Stimulated activated CD4-positive, alpha-beta T cell treated with anti-CD3 and anti-CD28 coated beads, Interleukin-12 subunit alpha, Interleukin-12 subunit beta, amount 100 ng/mL, for 48 hours (primary cell): Measurements from ENCODE around the gene AGBL4.

Experiments used
- DNase-seq, 3 donors: peaks; one replicate each; pipeline ENCODE4 v3.0.0-alpha.2; 2020; ENCODE audit warnings: low read depth in 2 of 3, low spot score in 1 of 3

AGBL4 gene

DNA sequence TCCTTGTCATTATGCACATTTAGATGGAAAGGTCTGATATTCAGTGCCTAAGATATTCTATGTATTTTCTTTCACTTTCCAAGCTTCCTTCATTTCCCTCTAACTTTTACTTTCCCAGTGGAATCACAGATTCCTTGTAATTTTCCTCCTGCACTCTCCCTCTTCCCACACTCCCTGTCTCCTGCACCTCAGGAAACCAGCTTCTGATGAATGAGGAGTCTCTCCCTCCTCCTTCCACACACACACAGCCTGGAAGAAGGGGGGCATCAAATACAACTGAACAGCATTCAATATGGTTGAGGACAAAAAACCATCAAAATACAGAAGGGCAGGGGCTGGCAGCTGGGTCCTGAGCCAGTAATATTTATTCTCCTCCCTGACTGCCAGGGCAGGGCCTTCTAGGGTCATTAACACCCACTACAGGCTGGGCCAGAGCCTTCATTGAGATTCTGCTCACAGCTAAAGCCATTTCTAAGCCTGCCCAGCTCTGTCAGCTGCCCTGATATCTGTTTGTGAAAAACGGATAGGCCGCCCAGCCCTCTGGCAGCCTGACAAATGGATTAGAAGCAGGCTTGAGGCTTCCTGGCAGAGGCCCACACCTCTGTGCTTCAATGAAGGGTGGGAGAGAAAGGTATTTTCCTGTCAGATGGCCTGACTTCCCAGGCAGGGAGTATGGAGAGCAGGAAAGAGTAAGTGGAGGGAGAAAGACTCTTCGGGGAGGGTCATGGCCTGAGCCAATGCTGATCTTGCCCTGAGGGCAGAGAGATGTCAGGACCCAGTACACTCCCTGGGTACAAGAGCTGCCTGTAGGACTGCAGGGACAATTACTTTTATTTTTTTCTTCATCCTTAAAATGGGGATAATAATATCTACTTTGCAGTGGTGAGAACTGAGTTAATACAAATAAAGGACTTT is 1412.9 kb downstream of the AGBL4 start:
- no peak for DNase-seq

DNA sequence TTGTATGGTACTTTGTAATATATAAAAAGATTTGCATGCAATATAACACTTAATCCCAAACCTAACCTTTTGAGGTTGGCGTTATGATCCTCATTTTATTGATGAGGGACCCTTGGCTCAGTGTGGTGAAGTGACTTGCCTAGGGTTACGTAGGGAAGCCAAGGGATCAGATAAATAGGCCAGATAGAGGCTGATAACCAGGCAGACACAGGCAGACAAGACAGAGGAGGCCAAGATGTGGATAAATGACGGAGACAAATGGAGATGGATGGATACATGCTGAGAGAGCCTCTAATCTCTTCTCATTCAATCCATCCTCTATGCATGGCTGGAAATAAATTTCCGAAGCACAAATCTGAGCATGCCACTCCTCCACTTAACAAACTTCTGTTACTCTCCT is 1414.9 kb downstream of the AGBL4 start:
- DNase-seq: no peak

DNA sequence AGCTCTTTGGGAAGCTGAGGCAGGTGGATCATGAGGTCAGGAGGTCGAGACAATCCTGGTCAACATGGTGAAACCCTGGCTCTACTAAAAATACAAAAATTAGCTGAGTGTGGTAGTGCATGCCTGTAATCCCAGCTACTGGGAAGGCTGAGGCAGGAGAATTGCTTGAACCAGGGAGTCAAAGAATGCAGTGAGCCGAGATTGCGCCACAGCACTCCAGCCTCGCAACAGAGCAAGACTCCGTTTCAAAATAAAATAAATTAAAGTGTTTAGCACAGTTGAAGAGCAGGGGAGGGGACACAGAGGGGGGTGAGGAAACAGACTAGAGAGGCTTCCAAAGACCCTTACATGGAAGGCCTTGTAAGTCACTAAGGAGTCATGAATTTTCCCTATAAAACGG is 1420.5 kb downstream of the AGBL4 start:
- no peak for DNase-seq

DNA sequence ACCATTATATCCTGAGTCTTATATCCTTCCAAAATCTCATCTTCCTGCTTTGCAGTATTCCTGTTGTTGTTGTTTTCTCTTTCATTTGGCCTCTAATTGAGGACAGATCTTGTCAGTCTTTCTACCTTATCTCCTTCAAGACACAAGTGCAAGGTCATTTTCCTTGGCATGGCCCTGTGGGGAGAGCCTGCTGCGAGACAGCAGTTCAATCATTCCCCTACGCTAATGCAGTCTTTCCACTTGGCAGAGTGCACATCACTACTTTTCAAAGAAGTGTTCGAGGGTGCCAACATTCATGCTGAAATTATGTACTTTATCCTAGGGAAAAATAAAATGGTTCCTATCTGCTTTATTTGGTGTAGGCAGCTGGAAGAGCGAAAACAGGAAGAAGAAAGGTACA is 1421.4 kb downstream of the AGBL4 start:
- no peak for DNase-seq

DNA sequence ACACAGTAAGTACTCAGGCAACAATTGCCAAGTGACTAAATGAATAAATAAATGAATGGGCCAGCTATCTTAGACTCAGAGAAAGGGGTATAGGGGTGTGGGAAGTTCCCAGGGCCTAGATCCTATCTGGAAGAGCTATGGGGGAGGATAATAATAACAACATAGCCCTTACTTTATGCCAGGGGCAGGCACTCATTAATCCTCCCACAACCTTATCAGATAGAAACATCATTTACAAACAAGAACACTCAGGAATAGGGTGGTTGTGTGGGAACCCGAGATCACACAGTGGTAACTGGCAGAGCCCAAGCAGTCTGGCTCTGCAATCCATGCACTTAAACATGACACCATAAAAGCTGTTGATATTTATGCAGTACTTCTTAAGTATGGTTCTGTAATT is 1423.6 kb downstream of the AGBL4 start:
- DNase-seq: no peak

DNA sequence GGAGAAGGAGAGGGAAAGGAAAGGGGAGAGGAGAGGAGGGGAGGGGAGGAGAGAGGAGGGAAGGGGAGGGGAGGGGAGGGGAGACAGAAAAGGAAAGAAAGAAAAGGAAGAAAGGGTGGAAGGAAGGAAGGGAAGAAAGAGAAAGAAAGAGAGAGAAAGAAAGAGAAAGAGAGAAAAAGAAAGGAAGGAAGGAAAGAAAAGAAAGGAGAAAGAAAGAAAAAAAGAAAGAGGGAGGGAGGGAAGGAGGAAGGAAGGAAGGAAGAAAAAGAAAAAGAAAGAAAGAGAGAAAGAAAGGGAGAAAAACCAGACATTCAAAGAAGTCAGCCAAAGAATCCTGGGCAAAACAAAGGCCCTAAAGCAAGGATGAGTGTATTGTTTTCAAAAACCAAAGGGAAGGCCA is 1426.1 kb downstream of the AGBL4 start:
- DNase-seq: no peak

DNA sequence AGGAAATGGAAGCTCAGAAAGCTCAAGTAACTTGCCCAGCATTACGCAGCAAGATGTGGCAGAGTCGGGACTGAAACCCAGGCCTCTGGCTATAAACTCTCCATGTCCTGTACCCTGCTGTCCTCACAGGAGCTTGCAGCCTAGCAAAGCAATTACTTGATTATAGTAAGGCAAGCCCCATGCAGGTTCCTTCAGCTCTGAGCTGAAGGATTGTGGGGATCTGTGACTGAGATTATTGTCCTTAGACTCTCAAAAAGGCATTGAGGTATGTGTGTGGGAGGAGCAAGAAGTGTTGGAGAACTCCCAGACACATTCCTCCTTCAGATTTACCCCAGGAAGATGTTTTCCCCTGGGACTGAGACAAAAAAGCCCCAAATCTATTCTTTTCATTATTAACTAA is 1427.7 kb downstream of the AGBL4 start:
- DNase-seq: no peak

DNA sequence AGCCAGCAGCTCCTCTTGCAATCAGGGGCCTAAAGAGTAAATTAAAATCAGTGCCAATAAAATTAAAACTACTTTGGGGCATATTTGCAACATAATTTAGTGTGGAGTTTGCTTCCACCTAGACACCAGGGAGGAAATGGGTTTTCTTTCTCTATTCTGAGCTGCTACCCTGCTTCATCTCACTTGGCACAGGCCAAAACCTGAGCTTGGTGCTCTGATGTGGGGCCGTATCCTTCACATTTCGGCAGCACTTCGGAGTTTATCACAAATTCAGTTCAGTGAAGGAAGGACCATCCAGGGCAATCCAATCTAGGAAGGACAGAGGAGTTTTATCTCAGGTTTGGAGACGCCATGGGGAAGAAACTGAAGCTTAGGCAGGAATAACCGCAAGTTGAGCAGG is 1428.1 kb downstream of the AGBL4 start:
- DNase-seq: no peak

DNA sequence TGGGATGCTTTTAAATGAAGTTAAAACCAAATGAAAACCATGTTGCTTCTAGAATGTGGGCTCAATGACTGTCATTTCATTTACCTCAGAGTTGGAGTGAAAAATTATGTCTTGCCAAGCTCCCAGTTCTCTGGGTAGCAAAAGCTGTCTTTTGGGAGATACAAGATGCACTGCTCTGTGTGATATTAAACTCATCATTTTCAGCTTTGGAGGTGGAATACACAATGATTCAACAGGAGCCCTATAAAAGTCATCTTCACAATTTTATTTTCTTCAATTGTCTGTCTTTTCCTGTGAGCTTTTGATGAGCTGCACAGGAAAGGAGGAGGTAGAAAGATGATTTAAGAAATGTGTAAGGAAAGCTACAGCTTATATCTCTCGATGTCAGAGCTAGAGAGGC is 1431.4 kb downstream of the AGBL4 start:
- DNase-seq: no peak

DNA sequence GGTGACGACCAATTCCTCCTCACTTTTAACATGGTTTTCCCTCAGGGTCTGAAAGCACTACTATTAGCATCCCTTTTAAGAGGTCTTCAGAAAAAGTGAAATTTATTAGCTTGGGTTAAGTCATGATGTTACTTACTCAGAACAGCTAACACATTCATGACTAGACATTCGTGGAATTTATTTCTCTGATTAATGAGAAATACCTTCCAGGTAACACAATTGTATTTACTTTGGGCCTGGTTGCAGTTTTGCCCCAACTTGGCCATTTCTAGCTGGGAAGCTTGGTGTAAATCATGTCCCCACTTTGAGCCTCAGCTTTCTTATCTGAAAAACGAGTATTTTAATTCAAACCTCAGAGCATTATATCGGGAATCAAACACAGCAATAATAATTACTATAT is 1432.6 kb downstream of the AGBL4 start:
- no peak for DNase-seq

DNA sequence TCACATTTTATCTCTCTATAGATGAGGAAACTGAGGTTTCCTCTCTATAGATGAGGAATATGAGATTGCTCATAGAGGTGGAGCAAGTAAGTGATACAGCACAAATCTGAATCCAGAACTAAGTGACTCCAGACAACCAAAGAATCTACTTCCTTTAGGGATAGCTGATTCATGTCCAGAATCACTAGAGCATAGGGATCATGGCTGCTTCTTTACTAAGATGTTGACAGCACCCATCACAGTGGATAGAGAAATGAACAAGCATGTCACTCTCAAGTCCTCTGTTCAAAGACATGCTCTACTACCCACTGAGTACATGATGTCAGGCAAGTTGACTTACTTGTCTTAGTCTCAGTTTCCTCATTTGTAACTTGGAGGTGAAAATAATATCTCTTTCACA is 1435.7 kb downstream of the AGBL4 start:
- no peak for DNase-seq

DNA sequence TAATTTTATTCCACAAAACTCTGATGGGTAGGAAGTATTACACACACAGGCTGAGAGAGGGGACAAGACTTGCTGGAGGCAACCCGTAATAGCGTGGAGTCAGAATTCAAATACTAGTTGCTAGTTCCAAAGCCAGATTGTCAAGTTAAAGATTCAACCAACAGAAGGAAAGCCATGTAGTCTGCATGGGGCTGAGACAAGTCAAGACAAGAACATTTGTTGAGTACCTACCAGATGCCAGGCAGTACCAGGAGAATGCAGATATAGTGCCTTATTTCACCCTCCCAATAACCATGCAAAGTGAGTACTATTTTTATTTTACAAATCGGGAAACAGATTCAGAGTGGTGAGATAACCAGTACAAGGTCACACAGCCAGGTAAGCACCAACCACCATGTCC is 1441.3 kb downstream of the AGBL4 start:
- no peak for DNase-seq

DNA sequence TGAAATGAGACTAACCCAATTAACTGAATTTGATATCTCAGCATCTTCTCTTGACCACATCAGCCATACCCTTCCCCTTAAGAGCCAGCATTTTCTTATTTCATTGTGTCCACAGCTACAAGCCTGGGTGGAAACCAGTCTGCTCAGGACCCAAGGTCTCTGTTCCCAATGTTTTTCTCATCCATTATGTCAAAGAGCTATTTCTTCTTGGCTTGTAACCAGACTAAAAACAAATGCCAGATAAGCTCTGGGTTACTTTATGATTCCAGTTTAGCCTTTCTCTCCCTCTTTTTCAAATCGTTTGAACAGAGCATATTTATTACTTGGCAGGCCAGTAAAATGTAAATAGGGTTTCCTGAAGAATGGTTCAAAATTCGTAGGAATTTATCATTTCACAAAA is 1442.5 kb downstream of the AGBL4 start:
- no peak for DNase-seq

DNA sequence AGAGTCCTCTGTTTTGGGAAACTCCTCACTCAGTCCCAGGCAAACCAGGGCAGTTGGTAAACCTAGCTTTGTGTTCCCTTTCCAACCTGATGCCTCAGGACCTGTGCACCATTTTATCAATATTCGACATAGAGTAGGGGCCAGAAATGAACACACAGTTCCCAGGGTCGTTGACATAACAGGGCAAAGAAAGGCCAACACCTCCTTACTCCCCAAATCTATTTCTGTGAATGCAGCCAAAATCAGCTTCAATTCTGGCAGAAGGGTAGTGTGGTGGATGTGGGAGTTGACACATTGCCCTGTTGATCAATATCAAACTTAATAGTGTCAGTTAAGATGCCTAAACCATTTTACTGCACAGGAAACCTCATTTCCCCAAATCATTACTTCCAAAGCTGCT is 1447.2 kb downstream of the AGBL4 start:
- DNase-seq: no peak

DNA sequence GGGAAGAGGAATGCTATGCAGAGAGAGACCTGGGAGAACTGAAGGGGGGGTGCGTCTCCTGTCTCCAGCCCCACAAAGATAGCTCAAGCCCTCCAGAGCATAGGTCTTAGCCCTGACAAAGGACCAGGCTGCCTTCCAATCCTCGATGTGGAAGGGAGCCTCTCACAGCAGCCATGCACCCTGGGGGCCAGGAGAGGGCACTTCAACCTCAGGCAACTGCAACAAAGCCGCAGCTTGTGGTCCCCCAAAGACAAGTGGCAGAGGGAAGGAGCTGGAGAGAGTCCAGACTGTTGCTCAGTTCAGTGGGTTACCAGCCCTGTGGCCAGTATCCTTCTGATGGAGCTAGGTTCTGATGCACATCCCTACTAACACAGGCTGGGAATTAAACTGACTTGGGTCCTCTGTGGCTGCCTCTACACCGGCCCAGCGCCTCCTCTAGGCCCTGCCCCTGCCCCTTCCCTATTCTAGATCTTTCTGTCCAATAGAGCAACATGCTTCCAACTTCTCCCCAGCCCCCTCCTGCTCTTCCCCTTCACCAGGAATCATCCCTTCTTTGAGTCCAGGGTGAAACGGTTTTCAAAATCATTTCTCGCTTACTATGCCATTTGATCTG is 1451.0 kb downstream of the AGBL4 start:
- peak in 1 of 3 donors; percentile 0 for DNase-seq

DNA sequence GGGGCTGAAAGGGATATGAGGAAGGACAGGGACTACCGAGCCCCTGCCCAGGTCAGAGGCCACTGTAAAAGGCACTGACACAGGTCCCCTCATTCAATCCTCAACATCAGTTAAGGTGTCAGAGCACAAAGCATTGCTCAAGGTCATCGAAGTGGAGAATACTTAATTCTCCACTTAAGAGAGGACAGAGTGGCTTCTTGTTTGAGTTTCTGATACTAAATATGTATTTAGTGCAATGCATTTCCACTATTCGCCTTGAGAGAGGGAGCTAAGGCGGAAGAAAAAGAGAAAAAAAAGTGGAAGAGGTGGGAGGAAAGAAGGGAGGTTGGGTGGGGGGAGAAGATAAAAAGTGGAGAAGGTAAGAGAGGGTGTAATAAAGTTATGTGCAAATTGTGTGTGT is 1451.6 kb downstream of the AGBL4 start:
- no peak for DNase-seq

DNA sequence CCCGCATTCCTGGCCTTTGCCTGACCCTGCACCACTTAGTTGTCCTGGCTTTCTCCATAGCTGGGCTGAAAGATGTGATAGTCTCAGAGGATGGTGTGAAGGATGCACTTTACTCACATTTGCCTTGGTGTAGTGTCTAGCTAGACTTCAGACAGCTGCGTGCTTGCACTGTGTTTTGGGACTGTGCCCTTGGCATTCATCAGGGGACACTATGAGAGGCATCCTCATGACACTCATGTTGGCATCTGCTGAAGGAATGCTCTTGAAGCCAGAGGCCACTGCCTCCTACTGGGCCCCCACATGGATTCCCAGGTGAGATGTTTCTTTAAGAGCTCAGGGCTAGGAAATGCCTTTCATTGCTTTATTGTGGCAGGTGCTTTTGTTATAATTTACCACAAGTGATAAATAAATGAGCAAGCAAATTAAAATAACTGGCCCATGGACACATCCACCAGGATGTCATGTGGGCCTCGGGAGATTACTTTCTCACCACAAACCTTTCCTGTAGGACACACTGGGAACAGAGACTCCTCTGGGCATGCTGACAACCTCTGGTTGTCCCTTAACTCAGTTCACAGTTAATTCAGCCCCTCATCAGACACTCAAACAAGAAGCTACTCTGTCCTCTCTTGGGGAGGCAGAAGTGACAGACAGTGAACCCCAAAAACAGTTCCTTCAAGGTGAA is 1452.3 kb downstream of the AGBL4 start:
- DNase-seq: no peak

DNA sequence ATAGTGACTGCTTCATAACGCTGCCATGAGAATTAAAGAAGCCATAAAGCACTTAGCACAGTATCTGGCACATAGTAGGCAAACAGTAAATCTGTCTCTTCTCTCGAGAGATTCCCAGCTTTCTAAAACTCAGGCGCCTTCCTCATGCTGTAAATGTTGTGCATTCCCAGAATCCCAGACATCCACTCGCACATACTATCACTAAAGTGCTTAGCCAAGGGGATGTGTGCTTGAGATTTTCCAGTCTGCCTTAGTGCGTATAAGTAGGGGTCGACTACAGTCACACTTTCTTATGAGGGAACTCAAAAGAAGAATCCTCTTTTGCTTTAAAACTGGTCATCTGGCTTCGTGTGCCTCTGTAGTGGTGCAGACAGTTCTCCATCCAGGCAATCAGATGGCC is 1453.2 kb downstream of the AGBL4 start:
- DNase-seq: no peak

DNA sequence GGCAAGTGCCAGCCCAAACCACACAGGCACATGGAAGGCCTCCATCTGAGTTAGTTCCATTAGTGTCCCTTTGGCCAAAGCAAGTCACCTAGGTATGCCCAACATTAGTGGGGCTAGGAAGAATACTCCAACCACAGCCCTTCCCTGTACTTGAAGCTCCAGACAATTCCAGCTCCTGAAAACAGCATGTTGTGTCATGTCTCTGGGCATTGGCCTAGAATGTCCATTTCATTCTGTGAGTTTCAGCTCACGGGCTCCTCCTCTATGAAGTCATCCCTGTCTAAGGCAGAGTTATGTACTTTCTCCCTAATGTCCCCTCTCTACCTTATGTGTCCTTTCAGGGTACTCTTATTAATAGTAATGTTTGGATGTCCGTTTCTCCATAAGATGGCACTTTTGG is 1455.3 kb downstream of the AGBL4 start:
- no peak for DNase-seq

DNA sequence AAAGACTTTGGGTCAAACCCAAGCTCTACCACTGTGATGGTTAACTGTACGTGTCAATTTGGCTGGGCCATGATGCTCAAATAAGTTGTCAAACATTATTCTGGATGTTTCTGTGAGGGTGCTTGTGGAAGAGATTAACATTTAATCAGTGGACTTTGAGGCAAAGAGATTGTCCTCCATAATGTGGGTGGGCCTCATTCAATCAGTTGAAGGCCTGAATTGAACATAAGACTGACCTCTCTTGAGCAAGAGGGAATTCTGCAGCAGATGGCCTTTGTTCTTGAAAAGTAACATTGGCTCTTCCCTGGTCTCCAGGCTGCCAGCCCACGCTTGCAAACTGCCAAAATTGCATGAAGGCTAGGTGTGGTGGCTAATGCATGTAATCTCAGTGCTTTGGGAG is 1457.3 kb downstream of the AGBL4 start:
- no peak for DNase-seq

DNA sequence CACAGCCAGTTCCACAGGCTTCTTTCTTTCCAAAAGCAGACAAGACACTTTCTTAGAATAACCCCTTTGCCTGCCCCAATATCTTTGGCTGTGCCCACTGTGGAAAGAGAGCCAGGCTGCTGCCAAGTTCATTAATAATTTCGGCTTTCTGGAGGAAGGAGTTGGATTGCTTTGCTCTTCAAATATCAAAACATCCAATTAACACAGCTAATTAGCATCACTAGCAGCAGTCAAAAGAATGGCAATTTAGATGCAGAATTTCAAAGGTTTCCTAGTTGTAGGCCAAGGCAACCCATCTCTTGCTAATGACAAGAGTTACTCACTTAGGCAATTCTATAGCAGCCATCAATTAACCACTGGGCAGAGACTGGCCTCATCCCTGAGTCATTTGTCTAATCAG is 1460.7 kb downstream of the AGBL4 start:
- no peak for DNase-seq

DNA sequence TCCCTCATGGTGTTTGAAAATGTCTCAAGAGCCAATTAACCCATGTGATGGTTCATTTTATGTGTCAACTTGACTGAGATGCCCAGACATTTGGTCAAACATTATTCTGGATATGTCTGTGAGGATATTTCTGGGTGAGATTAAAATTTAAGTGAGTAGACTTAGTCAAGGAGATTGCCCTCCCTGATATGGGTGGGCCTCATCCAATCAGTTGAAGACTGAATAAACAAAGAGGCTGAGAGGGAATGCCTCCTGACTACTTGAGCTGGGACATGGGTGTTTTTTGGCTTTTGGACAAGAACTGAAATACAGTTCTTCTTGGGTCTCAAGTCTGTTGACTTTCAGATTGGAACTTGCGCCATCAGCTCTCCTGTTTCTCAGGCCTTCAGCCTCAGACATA is 1462.3 kb downstream of the AGBL4 start:
- no peak for DNase-seq
